IPS-20b (cell line): ENCODE measurements around the gene POU2F3.

ENCODE experiments used
- H3K27ac ChIP-seq: one replicate; pipeline ENCODE4 v1.5.1; 2013; ENCODE audit warnings: low read length
- H3K27me3 ChIP-seq: 2 replicates; pipeline ENCODE4 v1.6.1; 2013; ENCODE audit warnings: mild to moderate bottlenecking, low read length, inconsistent platforms; ENCODE audit not compliant: insufficient read depth
- H3K36me3 ChIP-seq: 2 replicates; pipeline ENCODE4 v1.6.1; 2013; ENCODE audit warnings: low read depth, mild to moderate bottlenecking, inconsistent platforms, low read length, moderate library complexity; ENCODE audit not compliant: insufficient read depth
- H3K4me1 ChIP-seq: 2 replicates; pipeline ENCODE4 v1.6.1; 2013; ENCODE audit warnings: mild to moderate bottlenecking, control low read depth, inconsistent platforms, low read length, moderate library complexity; ENCODE audit not compliant: insufficient read depth
- H3K4me3 ChIP-seq: 2 replicates; pipeline ENCODE4 v1.5.1; 2013; ENCODE audit warnings: mild to moderate bottlenecking, low read length, inconsistent platforms
- H3K9ac ChIP-seq: 2 replicates; pipeline ENCODE4 v1.6.1; 2013; ENCODE audit warnings: low read depth, mild to moderate bottlenecking, inconsistent platforms, low read length, moderate library complexity
- H3K9me3 ChIP-seq: 2 replicates; pipeline ENCODE4 v1.6.1; 2013; ENCODE audit warnings: mild to moderate bottlenecking, low read depth, low read length, inconsistent platforms; ENCODE audit not compliant: insufficient read depth

POU2F3 gene

GRCh38 chr11:120228794-120229384 lies 11.1 kb upstream of the POU2F3 start:
- H3K9ac ChIP-seq = no peak overlapping the region
- no peak overlapping the region for H3K4me3 ChIP-seq
- H3K4me1 ChIP-seq = no peaks in the 10 kb centered on the region; the same call in 1 of the 2 replicates
- H3K9me3 ChIP-seq = no peaks in the 10 kb centered on the region
- H3K27ac ChIP-seq = no peak overlapping the region
- H3K36me3 ChIP-seq = no peaks in the 10 kb centered on the region
- H3K27me3 ChIP-seq = peaks cover 12% of the 10 kb centered on the region; the same call in 1 of the 2 replicates

GRCh38 chr11:120229451-120230424 lies 10.2 kb upstream of the POU2F3 start:
- Histone ChIP-seq H3K27me3 (peaks cover 16% of the 10 kb centered on the region; the same call in 1 of the 2 replicates), H3K27ac (no peak overlapping the region), H3K9me3 (no peaks in the 10 kb centered on the region), H3K4me1 (no peaks in the 10 kb centered on the region; the same call in 1 of the 2 replicates), H3K4me3 (no peak overlapping the region), H3K36me3 (no peaks in the 10 kb centered on the region), H3K9ac (no peak overlapping the region)

DNA sequence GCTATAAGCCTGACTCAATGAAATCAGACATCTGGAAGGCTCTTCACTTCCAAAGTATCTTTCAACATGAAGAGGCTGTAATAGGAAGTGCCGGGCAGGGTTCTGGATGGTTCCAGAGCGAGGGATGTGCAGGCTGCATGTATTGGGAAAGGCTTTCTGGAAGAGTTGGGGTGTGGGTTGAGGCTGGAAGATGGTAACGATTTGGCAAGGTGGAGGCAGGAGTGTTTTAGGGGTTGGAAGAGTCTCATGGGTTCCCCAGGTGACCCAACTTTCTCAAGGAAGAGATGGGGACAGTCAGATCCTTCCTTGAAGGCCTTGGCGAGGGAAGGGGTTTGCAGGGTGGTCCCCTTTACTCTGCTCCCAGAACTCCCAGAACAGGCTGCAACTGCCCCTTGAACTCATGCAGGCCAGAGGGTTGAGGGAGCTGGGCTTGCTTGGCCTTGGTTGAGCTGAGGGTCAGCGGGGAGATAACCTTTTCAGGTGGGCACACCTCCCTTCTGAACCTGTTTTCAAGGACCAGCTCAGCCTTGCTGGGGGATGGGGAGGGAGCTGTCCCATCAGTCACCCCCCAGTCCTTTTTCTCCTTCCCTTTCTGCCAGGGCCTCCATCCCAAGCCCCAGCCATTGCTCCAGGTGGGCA lies 9.4 kb upstream of the POU2F3 start:
- Histone ChIP-seq H3K4me1 (no peaks in the 10 kb centered on the region), H3K27ac (no peak overlapping the region), H3K9me3 (no peaks in the 10 kb centered on the region), H3K4me3 (no peak overlapping the region), H3K9ac (no peak overlapping the region), H3K27me3 (peaks cover 14% of the 10 kb centered on the region; the same call in 1 of the 2 replicates), H3K36me3 (no peaks in the 10 kb centered on the region)

GRCh38 chr11:120231963-120232362 lies 8.0 kb upstream of the POU2F3 start:
- Histone ChIP-seq H3K27ac (no peak overlapping the region), H3K4me1 (no peaks in the 10 kb centered on the region; the same call in 1 of the 2 replicates), H3K9ac (no peak overlapping the region), H3K4me3 (no peak overlapping the region), H3K9me3 (no peaks in the 10 kb centered on the region), H3K36me3 (no peaks in the 10 kb centered on the region), H3K27me3 (peaks cover 14% of the 10 kb centered on the region; the same call in 1 of the 2 replicates)

DNA sequence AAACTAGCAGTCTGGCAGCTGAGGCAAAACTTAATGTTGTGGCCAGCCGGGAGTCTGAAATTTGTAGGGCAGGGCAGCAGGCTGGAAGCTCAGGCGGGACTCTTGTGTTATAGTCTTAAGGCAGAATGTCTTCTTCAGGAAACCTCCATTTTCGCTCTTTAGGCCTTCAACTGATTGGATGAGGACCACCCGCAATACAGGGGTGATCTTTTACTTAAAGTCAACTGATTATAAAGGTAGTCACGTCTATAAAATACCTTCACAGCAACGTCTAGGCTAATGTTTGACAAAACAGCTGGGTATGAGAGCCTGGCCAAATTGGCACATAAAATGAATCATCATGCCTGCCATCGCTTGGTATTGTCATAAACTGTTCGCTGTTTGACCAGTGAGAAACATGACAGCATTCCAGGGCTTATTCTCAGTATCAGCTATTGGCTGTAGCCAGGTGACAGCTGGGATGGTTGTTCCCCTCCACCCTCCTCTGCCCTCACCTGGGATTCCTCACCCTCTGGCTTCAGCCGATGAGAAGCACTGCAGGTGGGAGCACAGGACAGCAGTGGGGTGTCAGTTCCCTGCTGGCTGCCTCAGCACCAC lies 6.6 kb upstream of the POU2F3 start:
- H3K27ac ChIP-seq = no peak overlapping the region
- H3K4me3 ChIP-seq = no peak overlapping the region
- no peaks in the 10 kb centered on the region for H3K9me3 ChIP-seq
- H3K9ac ChIP-seq = no peak overlapping the region
- H3K36me3 ChIP-seq = no peaks in the 10 kb centered on the region
- peaks cover 17% of the 10 kb centered on the region for H3K27me3 ChIP-seq
- no peaks in the 10 kb centered on the region; the same call in 1 of the 2 replicates for H3K4me1 ChIP-seq

- H3K4me3 ChIP-seq = no peak overlapping the region
- no peaks in the 10 kb centered on the region for H3K36me3 ChIP-seq
- H3K27me3 ChIP-seq = peaks cover 36% of the 10 kb centered on the region
- no peaks in the 10 kb centered on the region for H3K9me3 ChIP-seq
- no peak overlapping the region for H3K27ac ChIP-seq
- no peaks in the 10 kb centered on the region; the same call in 1 of the 2 replicates for H3K4me1 ChIP-seq
- no peak overlapping the region for H3K9ac ChIP-seq
These were observed 4.8 kb upstream of the POU2F3 start for GRCh38 chr11:120235024-120235628.

DNA sequence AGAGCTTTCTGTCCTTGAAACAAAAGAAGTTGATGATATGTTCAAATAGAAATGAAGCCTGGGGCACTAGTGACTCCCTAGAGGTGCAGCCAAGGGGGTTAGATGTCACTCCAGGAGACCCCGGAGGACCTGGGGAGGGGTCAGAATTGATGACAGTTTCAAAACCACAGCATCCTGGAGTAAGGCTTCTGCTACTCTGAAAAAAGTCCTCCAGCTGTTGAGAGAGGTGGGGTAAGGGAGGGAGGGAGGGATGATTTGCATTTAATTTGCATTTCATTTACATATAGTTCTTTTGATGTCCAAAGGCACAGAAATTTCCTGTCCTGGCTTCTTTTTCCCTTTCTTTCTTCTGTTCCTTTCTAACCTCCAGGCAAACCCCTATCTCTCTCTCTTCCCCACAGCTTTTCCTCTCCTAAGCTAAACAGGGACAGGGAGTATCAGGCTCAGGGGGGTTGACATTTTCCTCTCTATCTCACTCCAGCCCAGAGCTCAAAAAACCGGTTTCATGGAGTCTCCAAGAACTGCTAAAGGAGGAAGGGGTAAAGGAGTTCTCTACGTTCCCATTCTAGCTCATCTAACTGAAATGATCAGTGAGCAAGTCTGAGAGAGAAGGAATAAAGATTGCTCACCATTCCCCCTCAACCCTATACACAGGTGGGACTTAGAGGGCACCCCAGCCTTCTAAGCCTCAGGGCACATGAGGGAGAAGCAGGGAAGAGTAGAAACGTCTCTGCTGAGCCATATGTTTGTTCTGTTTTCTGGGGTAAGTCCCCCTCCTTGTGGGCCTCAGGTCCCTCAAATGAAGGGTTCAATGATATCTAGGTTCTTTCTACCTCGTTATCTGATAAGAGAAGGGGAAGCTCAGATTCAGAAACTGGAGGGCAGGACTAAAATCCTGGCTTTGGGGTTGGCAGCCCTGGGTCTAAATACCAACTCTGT lies 3.5 kb upstream of the POU2F3 start:
- H3K4me3 ChIP-seq = no peak overlapping the region
- no peak overlapping the region for H3K27ac ChIP-seq
- H3K27me3 ChIP-seq = peaks cover 49% of the 10 kb centered on the region
- no peak overlapping the region for H3K9ac ChIP-seq
- H3K4me1 ChIP-seq = no peaks in the 10 kb centered on the region; the same call in 1 of the 2 replicates
- H3K36me3 ChIP-seq = no peaks in the 10 kb centered on the region
- no peaks in the 10 kb centered on the region for H3K9me3 ChIP-seq

GRCh38 chr11:120238968-120239620 lies 846 bp upstream of the POU2F3 start:
- peak overlapping the region; percentile 62 for H3K4me3 ChIP-seq
- H3K9me3 ChIP-seq = no peaks in the 10 kb centered on the region
- H3K27me3 ChIP-seq = peaks cover 53% of the 10 kb centered on the region
- H3K4me1 ChIP-seq = no peaks in the 10 kb centered on the region; the same call in 1 of the 2 replicates
- no peak overlapping the region for H3K27ac ChIP-seq
- no peaks in the 10 kb centered on the region for H3K36me3 ChIP-seq
- H3K9ac ChIP-seq = no peak overlapping the region

DNA sequence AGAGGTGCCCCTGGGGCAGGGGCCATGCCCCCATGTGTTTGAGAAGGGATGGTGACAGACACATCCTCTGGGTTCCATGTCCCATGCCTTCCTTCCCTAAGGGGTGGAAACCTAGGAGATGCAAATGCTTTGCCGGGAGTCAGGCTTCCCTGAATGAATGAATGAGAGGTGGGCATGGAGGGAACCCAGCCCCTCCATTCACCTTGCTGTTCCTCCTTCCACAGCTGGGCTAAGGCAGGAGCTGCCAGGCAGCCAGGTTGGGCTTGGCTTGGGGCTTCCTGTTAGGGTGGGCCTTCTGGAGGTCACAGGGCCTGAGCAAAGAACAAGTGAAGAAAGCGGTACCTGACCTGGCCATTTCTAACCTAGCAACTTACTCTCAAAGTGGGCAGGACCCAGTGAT lies 926 bp downstream of the POU2F3 start:
- Histone ChIP-seq H3K27ac (no peak overlapping the region), H3K4me3 (0 out of 2 replicates have a peak overlapping the region, but pooled peaks have one; percentile 62)

DNA sequence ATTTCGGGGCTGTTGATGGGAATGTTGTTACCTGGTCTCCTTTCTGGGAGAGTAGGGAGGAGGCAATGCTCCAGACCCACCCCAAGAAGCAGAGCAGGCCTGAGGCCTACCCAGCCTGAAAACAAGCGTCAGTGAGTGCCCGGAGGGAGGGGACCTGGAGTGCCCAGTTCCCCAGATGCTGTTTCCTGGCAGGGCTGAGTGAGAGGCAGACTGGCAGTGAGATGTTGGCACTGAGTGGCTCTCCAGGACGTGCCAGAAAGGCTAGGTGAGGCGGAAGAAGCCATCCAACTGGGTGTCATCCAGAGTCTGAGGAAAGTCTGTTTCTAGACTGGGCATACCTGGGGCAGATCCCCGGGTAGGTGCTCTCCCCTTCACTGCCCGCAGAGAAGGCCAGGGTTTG lies 1.3 kb downstream of the POU2F3 start:
- Histone ChIP-seq H3K27ac (no peak overlapping the region), H3K27me3 (peaks cover 45% of the 10 kb centered on the region), H3K4me1 (peaks cover 14% of the 10 kb centered on the region), H3K9me3 (no peaks in the 10 kb centered on the region), H3K9ac (no peak overlapping the region), H3K4me3 (no peak overlapping the region), H3K36me3 (no peaks in the 10 kb centered on the region)

More for the DNA sequence above, 926 bp downstream of the POU2F3 start:
- Histone ChIP-seq H3K36me3 (no peaks in the 10 kb centered on the region), H3K27me3 (peaks cover 45% of the 10 kb centered on the region), H3K9me3 (no peaks in the 10 kb centered on the region), H3K4me1 (peaks cover 12% of the 10 kb centered on the region), H3K9ac (no peak overlapping the region)
